ENCODE results near the gene METTL8. TPM values are rescaled to one million over a fixed set of nuclear protein-coding genes. Genes with fewer than 3 reads are reported as not detected.

METTL8 gene
- total and polyA plus RNA-seq, 2 of the 13 experiments (the other 11 are each of a cell fraction or from before 2014, with no cell fraction given), result 18.6 to 68.2 TPM

DNA sequence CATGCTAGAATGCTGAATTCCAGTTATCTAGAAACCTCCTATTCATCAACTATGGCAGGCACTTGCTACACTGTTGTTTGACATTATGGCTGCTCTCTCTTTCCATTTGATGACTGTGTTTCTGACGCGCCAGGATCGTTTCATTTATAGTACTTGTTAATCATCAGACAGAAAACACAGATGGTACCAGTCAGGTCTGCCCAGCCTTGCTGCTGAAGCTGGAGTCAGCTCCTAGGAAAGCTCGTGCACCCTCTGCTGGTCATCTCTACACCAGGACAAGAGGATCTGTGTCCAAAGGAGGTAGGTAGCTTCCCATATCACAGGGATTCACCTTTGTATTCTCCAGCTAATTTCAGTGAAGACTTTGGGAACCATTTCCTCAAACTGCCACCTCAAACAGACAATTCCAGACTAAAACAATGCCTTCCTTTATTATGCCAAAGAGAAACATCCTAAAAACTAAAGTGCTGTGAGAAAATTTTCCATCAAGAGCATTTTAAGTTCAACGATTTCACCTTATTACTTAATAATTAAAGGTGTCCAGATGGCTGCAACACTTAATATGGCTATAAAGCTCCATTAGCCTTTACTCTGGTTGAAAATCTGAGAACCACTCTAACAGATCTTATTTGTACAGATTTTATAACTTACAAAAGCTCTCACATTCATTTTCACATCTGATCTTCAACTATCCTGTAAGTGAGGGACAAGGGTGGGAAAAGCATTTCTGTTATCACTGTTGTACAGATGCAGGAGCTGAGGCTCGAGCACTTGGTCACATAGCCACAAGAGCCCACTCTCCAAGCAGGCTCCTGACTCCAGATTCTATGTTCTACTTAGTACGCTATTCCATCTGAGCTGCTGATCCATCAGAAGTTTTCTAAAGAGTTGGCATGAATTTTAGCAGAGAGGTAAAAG is 17.5 kb downstream of the METTL8 start (continued):
- TF ChIP-seq ZNF780A (CRISPR knock-in tag; IDR thresholded peaks at IDR 0.05), result no peak
- TF ChIP-seq, protein P1, sequence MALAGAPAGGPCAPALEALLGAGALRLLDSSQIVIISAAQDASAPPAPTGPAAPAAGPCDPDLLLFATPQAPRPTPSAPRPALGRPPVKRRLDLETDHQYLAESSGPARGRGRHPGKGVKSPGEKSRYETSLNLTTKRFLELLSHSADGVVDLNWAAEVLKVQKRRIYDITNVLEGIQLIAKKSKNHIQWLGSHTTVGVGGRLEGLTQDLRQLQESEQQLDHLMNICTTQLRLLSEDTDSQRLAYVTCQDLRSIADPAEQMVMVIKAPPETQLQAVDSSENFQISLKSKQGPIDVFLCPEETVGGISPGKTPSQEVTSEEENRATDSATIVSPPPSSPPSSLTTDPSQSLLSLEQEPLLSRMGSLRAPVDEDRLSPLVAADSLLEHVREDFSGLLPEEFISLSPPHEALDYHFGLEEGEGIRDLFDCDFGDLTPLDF (CRISPR knock-in tag; IDR thresholded peaks at IDR 0.05), result no peak
- TF ChIP-seq SNRNP70 (IDR thresholded peaks at IDR 0.05; ENCODE audit: low read depth, low read length), result no peak
- TF ChIP-seq HNF4A (CRISPR knock-in tag; IDR thresholded peaks at IDR 0.05), result no peak
- TF ChIP-seq, protein P2, sequence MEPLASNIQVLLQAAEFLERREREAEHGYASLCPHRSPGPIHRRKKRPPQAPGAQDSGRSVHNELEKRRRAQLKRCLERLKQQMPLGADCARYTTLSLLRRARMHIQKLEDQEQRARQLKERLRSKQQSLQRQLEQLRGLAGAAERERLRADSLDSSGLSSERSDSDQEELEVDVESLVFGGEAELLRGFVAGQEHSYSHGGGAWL (CRISPR knock-in tag; IDR thresholded peaks at IDR 0.05), result no peak
- TF ChIP-seq DNMT1 (CRISPR knock-in tag; IDR thresholded peaks at IDR 0.05), result no peak
- TF ChIP-seq, protein P3, sequence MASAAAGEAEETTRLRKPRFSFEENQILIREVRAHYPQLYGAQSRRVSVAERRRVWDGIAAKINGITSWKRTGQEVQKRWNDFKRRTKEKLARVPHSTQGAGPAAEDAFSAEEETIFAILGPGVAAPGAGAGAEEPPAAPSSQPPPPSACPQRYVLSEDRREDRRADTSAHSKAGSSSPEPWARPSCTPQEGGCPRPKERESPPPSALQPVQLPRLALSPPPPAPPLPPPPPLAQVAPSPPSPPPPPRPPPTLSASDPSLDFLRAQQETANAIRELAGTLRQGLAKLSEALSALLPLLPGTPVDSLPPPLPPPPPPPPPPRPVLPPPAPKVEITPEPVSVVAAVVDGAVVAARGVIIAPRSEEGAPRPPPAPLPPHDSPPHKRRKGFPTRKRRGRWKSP (CRISPR knock-in tag; IDR thresholded peaks at IDR 0.05), result no peak
- TF ChIP-seq CENPT (CRISPR knock-in tag; IDR thresholded peaks at IDR 0.05; ENCODE audit: low read depth), result no peak
- TF ChIP-seq RBFOX2 (IDR thresholded peaks at IDR 0.05; ENCODE audit: low read depth, low read length), result no peak
- no peak for TF ChIP-seq ZNF17 (CRISPR knock-in tag; IDR thresholded peaks at IDR 0.05)
- TF ChIP-seq THAP11 (CRISPR knock-in tag; IDR thresholded peaks at IDR 0.05), result peak; percentile 68
- TF ChIP-seq RXRB (CRISPR knock-in tag; IDR thresholded peaks at IDR 0.05; ENCODE audit: borderline replicate concordance), result peak; percentile 53; the same call in 1 of the 2 replicates
- TF ChIP-seq ASH2L (IDR thresholded peaks at IDR 0.05; ENCODE audit: insufficient read length, low read depth, low read length), result peak; percentile 39
- TF ChIP-seq, protein P4, sequence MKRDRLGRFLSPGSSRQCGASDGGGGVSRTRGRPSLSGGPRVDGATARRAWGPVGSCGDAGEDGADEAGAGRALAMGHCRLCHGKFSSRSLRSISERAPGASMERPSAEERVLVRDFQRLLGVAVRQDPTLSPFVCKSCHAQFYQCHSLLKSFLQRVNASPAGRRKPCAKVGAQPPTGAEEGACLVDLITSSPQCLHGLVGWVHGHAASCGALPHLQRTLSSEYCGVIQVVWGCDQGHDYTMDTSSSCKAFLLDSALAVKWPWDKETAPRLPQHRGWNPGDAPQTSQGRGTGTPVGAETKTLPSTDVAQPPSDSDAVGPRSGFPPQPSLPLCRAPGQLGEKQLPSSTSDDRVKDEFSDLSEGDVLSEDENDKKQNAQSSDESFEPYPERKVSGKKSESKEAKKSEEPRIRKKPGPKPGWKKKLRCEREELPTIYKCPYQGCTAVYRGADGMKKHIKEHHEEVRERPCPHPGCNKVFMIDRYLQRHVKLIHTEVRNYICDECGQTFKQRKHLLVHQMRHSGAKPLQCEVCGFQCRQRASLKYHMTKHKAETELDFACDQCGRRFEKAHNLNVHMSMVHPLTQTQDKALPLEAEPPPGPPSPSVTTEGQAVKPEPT (CRISPR knock-in tag; IDR thresholded peaks at IDR 0.05; ENCODE audit: low read depth), result no peak
- TF ChIP-seq, protein P5, sequence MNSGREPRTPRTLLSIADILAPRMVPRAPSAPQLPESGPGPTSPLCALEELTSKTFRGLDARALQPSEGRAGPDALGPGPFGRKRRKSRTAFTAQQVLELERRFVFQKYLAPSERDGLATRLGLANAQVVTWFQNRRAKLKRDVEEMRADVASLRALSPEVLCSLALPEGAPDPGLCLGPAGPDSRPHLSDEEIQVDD (CRISPR knock-in tag; IDR thresholded peaks at IDR 0.05; ENCODE audit: borderline replicate concordance), result no peak
- no peak for TF ChIP-seq ATF7-NPFF (CRISPR knock-in tag; IDR thresholded peaks at IDR 0.05; ENCODE audit: low read depth)
- TF ChIP-seq, protein P6, sequence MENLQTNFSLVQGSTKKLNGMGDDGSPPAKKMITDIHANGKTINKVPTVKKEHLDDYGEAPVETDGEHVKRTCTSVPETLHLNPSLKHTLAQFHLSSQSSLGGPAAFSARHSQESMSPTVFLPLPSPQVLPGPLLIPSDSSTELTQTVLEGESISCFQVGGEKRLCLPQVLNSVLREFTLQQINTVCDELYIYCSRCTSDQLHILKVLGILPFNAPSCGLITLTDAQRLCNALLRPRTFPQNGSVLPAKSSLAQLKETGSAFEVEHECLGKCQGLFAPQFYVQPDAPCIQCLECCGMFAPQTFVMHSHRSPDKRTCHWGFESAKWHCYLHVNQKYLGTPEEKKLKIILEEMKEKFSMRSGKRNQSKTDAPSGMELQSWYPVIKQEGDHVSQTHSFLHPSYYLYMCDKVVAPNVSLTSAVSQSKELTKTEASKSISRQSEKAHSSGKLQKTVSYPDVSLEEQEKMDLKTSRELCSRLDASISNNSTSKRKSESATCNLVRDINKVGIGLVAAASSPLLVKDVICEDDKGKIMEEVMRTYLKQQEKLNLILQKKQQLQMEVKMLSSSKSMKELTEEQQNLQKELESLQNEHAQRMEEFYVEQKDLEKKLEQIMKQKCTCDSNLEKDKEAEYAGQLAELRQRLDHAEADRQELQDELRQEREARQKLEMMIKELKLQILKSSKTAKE (CRISPR knock-in tag; IDR thresholded peaks at IDR 0.05; ENCODE audit: borderline replicate concordance), result no peak
- TF ChIP-seq ZNF260 (CRISPR knock-in tag; IDR thresholded peaks at IDR 0.05; ENCODE audit: borderline replicate concordance, low read depth), result no peak
- TF ChIP-seq BRD4 (CRISPR knock-in tag; IDR thresholded peaks at IDR 0.05), result no peak
- no peak for TF ChIP-seq POLR2A (IDR thresholded peaks at IDR 0.05; ENCODE audit: insufficient read depth in 1 of 2, low read depth in 2 of 2, low read length in 2 of 2)
- TF ChIP-seq, protein P7, sequence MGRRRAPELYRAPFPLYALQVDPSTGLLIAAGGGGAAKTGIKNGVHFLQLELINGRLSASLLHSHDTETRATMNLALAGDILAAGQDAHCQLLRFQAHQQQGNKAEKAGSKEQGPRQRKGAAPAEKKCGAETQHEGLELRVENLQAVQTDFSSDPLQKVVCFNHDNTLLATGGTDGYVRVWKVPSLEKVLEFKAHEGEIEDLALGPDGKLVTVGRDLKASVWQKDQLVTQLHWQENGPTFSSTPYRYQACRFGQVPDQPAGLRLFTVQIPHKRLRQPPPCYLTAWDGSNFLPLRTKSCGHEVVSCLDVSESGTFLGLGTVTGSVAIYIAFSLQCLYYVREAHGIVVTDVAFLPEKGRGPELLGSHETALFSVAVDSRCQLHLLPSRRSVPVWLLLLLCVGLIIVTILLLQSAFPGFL (CRISPR knock-in tag; IDR thresholded peaks at IDR 0.05), result no peak

Data from HepG2 (cell line).